Osteocyte (in vitro differentiated cells): Measurements from ENCODE around the gene SEZ6L. TPM values are rescaled to one million over a fixed set of nuclear protein-coding genes. Genes with fewer than 3 reads are reported as not detected.

Experiments used
- DNase-seq: peaks from one replicate; pipeline ENCODE4 v3.0.0; 2021; ENCODE audit warnings: mixed read lengths; ENCODE audit not compliant: unreplicated experiment; ENCODE audit errors: extremely low spot score
- H3K27ac Mint-ChIP-seq: one replicate; pipeline ENCODE4 v1.8.0; 2021; ENCODE audit warnings: mild to moderate bottlenecking, mixed read lengths; ENCODE audit not compliant: unreplicated experiment
- H3K27me3 Mint-ChIP-seq: one replicate; pipeline ENCODE4 v1.8.0; 2021; ENCODE audit warnings: mixed read lengths; ENCODE audit not compliant: unreplicated experiment
- H3K36me3 Mint-ChIP-seq: one replicate; pipeline ENCODE4 v1.8.0; 2021; ENCODE audit warnings: mixed read lengths; ENCODE audit not compliant: unreplicated experiment
- H3K4me1 Mint-ChIP-seq: one replicate; pipeline ENCODE4 v1.8.0; 2021; ENCODE audit warnings: mixed read lengths; ENCODE audit not compliant: unreplicated experiment
- H3K4me3 Mint-ChIP-seq: one replicate; pipeline ENCODE4 v1.8.0; 2021; ENCODE audit warnings: mild to moderate bottlenecking, moderate library complexity, mixed read lengths; ENCODE audit not compliant: unreplicated experiment
- H3K9me3 Mint-ChIP-seq: one replicate; pipeline ENCODE4 v1.8.0; 2021; ENCODE audit warnings: mixed read lengths; ENCODE audit not compliant: unreplicated experiment
- total RNA-seq: library from RNA; stranded (reverse); gene quantifications from 2 replicates; pipeline ENCODE4 v1.2.1, GENCODE V29; 2021
- TF ChIP-seq, protein P1 (sequence below): fragments of 200-600 bp; sonication (generic); IDR thresholded peaks from 2 replicates; pipeline ENCODE4 v1.5.0; 2021; ENCODE audit warnings: antibody characterized with exemption, mild to moderate bottlenecking, moderate library complexity

The SEZ6L gene
- total RNA-seq, 1 donor from 2014 or later, result not detected

DNA sequence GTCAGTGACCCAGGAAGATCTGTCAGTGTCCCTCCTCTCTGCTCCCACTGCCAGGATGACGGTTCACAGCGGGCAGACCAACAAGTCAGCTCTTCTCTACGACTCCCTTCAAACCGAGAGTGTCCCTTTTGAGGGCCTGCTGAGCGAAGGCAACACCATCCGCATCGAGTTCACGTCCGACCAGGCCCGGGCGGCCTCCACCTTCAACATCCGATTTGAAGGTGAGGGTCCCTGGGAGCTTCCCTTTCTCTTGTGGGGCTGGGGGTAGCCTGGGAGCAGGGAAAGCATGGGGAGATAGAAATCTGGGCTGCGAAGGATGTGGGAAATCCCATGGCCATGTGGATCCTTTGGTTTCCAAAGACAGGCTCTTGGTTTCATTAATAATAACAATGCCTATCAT lies 141.4 kb downstream of the SEZ6L start:
- no peak for DNase-seq
- Mint-ChIP-seq H3K9me3 (no peaks in the 10 kb centered on the region), H3K4me3 (no peak overlapping the region), H3K36me3 (no peaks in the 10 kb centered on the region), H3K27me3 (peaks cover 20% of the 10 kb centered on the region), H3K4me1 (no peaks in the 10 kb centered on the region), H3K27ac (no peak overlapping the region)
- TF ChIP-seq, protein P1, sequence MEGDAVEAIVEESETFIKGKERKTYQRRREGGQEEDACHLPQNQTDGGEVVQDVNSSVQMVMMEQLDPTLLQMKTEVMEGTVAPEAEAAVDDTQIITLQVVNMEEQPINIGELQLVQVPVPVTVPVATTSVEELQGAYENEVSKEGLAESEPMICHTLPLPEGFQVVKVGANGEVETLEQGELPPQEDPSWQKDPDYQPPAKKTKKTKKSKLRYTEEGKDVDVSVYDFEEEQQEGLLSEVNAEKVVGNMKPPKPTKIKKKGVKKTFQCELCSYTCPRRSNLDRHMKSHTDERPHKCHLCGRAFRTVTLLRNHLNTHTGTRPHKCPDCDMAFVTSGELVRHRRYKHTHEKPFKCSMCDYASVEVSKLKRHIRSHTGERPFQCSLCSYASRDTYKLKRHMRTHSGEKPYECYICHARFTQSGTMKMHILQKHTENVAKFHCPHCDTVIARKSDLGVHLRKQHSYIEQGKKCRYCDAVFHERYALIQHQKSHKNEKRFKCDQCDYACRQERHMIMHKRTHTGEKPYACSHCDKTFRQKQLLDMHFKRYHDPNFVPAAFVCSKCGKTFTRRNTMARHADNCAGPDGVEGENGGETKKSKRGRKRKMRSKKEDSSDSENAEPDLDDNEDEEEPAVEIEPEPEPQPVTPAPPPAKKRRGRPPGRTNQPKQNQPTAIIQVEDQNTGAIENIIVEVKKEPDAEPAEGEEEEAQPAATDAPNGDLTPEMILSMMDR, result no peak

DNA sequence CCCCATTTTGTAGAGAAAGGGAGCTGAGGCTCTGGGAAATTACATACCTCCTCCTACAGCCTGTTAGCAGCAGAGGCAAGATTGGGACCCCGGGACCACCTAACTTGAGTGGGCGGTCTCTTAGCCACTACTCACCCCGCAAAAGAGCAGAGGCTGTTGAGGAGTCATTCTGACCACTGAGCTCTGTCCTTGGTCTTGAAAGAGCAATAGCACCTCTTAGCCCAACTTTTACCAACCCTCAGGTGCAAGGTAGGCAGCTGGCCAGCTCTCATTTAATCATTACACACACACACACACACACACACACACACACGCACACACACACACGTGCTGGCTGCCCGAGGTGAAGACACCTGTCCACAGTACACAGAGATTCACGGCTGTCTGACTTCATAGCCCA lies 144.0 kb downstream of the SEZ6L start:
- Mint-ChIP-seq H3K36me3 (no peaks in the 10 kb centered on the region), H3K4me1 (no peaks in the 10 kb centered on the region), H3K27ac (no peak overlapping the region), H3K4me3 (no peak overlapping the region), H3K9me3 (no peaks in the 10 kb centered on the region), H3K27me3 (peaks cover 8% of the 10 kb centered on the region)
- TF ChIP-seq, protein P1, result no peak
- DNase-seq, result no peak

DNA sequence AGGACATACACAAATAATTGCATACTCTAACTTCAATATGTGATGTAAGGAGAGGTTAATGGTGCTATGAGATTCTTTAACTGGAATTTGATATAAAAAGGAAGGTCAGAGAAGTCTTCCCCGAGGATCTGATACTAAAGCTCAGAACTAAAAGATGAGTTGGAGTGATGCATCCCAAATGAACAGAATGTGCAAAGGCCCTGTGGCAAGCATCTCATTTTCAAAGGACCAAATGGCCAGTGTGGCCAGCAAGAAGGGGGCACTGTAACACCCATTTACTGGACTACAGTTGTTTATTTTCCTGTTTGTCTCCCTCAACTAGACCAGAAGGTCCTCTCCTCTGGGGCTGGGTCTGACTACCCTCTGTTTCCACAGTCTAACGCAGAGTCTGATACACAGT lies 144.9 kb downstream of the SEZ6L start:
- TF ChIP-seq, protein P1, result no peak

DNA sequence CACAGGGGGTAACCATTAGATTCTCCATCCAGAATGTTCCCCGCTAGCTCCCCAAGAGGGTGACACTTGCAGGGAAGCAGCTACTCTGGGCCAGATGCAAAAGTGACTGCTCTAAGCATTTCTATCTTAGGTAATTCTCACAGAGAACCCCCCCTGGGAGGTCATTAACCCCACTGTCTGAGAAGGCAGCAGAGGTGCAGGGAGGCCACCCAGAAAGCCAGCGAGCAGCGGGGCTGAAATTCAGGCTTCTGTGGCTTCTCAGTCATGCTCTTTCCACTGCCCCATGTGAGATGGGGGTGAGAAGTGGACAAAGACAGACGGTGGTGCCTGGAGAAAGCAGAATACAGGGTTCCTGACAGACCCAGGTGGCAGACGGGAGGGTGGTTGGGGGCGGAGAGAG lies 145.4 kb downstream of the SEZ6L start:
- no peak for DNase-seq
- no peaks in the 10 kb centered on the region for H3K36me3 Mint-ChIP-seq
- peaks cover 4% of the 10 kb centered on the region for H3K27me3 Mint-ChIP-seq
- H3K9me3 Mint-ChIP-seq, result no peaks in the 10 kb centered on the region
- H3K4me3 Mint-ChIP-seq, result no peak overlapping the region
- H3K27ac Mint-ChIP-seq, result no peak overlapping the region
- peaks cover 3% of the 10 kb centered on the region for H3K4me1 Mint-ChIP-seq
- TF ChIP-seq, protein P1, result no peak

More for the DNA sequence above, 144.9 kb downstream of the SEZ6L start:
- Mint-ChIP-seq H3K4me1 (peaks cover 2% of the 10 kb centered on the region), H3K36me3 (no peaks in the 10 kb centered on the region), H3K27ac (no peak overlapping the region), H3K27me3 (peaks cover 4% of the 10 kb centered on the region), H3K9me3 (no peaks in the 10 kb centered on the region), H3K4me3 (no peak overlapping the region)
- DNase-seq, result no peak

DNA sequence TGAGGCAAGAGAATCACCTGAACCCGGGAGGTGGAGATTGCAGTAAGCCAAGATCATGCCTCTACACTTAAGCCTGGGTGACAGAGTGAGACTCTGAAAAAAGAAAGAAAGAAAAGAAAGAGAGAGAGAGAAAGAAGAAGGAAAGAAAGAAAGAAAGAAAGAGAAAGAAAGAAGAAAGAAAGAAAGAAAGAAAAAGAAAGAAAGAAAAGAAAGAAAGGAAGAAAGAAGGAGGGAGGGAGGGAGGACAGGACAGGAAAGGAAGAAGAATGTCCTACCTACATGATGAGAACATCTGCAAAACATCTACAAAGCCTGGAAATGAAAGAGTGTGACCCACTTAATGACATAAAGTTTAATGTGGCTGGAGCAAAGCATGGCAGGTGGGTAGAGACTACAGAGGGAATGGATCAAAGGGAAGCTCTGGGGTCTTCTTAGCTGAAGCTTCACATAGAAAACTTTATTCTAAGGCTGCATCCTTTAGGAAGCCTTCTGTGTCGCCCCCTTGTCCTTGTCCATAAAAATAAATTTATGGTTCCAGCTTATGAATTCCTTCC lies 147.5 kb downstream of the SEZ6L start:
- Mint-ChIP-seq H3K36me3 (no peaks in the 10 kb centered on the region), H3K9me3 (no peaks in the 10 kb centered on the region), H3K27me3 (peaks cover 4% of the 10 kb centered on the region), H3K4me3 (no peak overlapping the region), H3K4me1 (peaks cover 13% of the 10 kb centered on the region), H3K27ac (no peak overlapping the region)
- no peak for DNase-seq
- TF ChIP-seq, protein P1, result no peak
